Caco-2 (cell line): ENCODE measurements around the gene ZIC4. TPM values are rescaled to one million over a fixed set of nuclear protein-coding genes. Genes with fewer than 3 reads are reported as not detected.

Source experiments
- BruUV-seq: library from RNA; stranded (reverse); fragments of 400-500 nt; replicated peaks from 2 replicates; lab custom pipeline; 2021; lab: Mats Ljungman, UMichigan
- CTCF ChIA-PET: fragments of 300-600 bp; sonication (Branson Sonifier 250); formaldehyde crosslinking; loops from one replicate; lab custom pipeline; 2022; ENCODE audit warnings: antibody characterized with exemption; lab: Charles Lee
- POLR2A ChIA-PET: fragments of 300-600 bp; sonication (Branson Sonifier 250); formaldehyde crosslinking; loops from one replicate; lab custom pipeline; 2022; ENCODE audit warnings: antibody characterized with exemption; lab: Charles Lee
- DNase-seq, 2 experiments: peaks; one replicate each; pipeline versions ENCODE4 v3.0.0 to v3.0.0-alpha.2; 2020 to 2022
- H3K27me3 ChIP-seq: replicated peaks from 2 replicates; pipeline ENCODE4 v1.6.0; 2011; ENCODE audit warnings: low read length; ENCODE audit not compliant: control insufficient read depth, insufficient read depth
- H3K36me3 ChIP-seq: 2 replicates; pipeline ENCODE4 v1.5.1; 2011; ENCODE audit warnings: low read length; ENCODE audit not compliant: control insufficient read depth, insufficient read depth
- H3K4me1 ChIP-seq: fragments of 250-450 bp; sonication (Bioruptor Pico); 2 replicates; pipeline ENCODE4 v1.5.1; 2020; ENCODE audit warnings: mild to moderate bottlenecking
- H3K4me3 ChIP-seq: 2 replicates; pipeline ENCODE4 v1.5.1; 2011; ENCODE audit warnings: low read depth, mild to moderate bottlenecking, control low read depth, low read length
- H3K9me3 ChIP-seq: fragments of 250-450 bp; sonication (Bioruptor Pico); 2 replicates; pipeline ENCODE4 v1.5.1; 2020; ENCODE audit warnings: mild to moderate bottlenecking, moderate library complexity
- H3K27ac Mint-ChIP-seq: one replicate; pipeline ENCODE4 v1.8.0; 2022; ENCODE audit warnings: mixed read lengths; ENCODE audit not compliant: unreplicated experiment
- H3K27me3 Mint-ChIP-seq: one replicate; pipeline ENCODE4 v1.8.0; 2022; ENCODE audit warnings: mixed read lengths; ENCODE audit not compliant: insufficient read depth, unreplicated experiment
- H3K36me3 Mint-ChIP-seq: one replicate; pipeline ENCODE4 v1.8.0; 2022; ENCODE audit warnings: mild to moderate bottlenecking, mixed read lengths; ENCODE audit not compliant: insufficient read depth, unreplicated experiment
- H3K4me1 Mint-ChIP-seq: one replicate; pipeline ENCODE4 v1.8.0; 2022; ENCODE audit warnings: low read depth, mixed read lengths; ENCODE audit not compliant: unreplicated experiment
- H3K4me3 Mint-ChIP-seq: one replicate; pipeline ENCODE4 v1.8.0; 2022; ENCODE audit warnings: mild to moderate bottlenecking, moderate library complexity, mixed read lengths; ENCODE audit not compliant: unreplicated experiment
- H3K9me3 Mint-ChIP-seq: one replicate; pipeline ENCODE4 v1.8.0; 2022; ENCODE audit warnings: mixed read lengths; ENCODE audit not compliant: unreplicated experiment
- CTCF ChIP-seq, 2 experiments: fragments of 200-600 bp in 1 of 2; IDR thresholded peaks; 1 replicate in 1 of 2; 2 replicates in 1 of 2; pipeline versions ENCODE4 v1.5.1 to v1.8.0; 2011 to 2022; ENCODE audit warnings: antibody characterized with exemption in 1 of 2, control low read depth in 1 of 2, inconsistent platforms in 1 of 2, low read depth in 1 of 2, low read length in 1 of 2, mild to moderate bottlenecking in 1 of 2, moderate library complexity in 1 of 2; ENCODE audit not compliant: insufficient read depth in 1 of 2, severe bottlenecking in 1 of 2, unreplicated experiment in 1 of 2
- intact Hi-C: fragments of 100-400 bp; cut with micrococcal nuclease; formaldehyde crosslinking; loops from one replicate; pipeline ENCODE4 v1.10.0; 2022; ENCODE audit not compliant: unreplicated experiment
- total RNA-seq: library from RNA; stranded (reverse); gene quantifications from 2 replicates; pipeline ENCODE4 v1.2.3, GENCODE V29; 2022

ZIC4 gene
- total RNA-seq, 1 experiment from 2014 or later: not detected

- Histone ChIP-seq H3K27me3 (no peaks in the 10 kb centered on the region), H3K9me3 (no peaks in the 10 kb centered on the region), H3K36me3 (no peaks in the 10 kb centered on the region), H3K4me1 (no peaks in the 10 kb centered on the region), H3K4me3 (no peak overlapping the region)
- TF ChIP-seq CTCF (IDR thresholded peaks at IDR 0.05; ENCODE audit: insufficient read depth in 1 of 2, low read depth in 1 of 2, low read length in 1 of 2, severe bottlenecking in 1 of 2, unreplicated experiment in 1 of 2): no peak
- Mint-ChIP-seq H3K9me3 (no peaks in the 10 kb centered on the region), H3K36me3 (no peaks in the 10 kb centered on the region), H3K27me3 (no peaks in the 10 kb centered on the region), H3K27ac (no peak overlapping the region), H3K4me1 (no peaks in the 10 kb centered on the region), H3K4me3 (no peak overlapping the region)
- intact Hi-C loops: no loop called here
- DNase-seq: no peak
- ChIA-PET POLR2A (no interaction called here), CTCF (no interaction called here)
- BruUV-seq: no TSS peak
Observed at GRCh38 chr3:147424581-147425387, 18.4 kb upstream of the ZIC4 start.

DNA sequence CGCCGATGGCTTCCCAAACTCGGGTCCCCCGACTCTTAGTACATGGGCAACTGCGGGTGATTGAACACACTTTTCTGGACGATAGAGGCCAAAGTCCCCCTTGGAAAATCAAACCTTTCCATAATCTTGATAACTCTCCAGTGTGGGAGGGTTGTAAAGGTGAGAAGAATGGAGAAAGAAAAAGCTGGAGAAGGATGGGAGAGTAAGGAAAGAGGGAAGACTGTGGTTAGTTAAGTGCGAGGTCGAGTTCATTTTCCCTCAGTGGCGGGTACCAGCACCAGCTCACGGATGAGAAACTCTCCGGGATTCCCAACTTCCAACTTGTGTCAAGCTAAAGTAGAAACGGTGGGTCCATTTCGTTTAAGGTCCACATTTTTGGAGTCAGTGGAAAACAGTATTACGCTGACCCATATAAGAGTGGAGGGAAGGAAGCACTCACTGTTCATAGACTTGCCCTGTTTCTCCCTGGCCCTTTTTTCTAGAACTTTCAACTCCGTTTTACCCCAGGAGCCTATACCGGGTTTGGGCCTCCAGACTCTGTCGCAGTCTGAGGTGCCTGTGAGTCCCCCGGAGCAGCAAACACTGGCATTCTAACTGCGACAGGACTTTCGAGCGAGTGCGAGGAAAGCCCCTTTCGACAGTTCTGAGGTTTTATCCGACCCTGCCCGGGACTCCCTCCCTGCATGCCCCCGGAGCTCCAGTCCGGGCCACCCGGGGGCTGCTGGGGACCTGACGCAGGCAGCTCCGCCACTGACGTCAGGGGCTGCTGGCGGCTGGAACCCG, 17.6 kb upstream of the ZIC4 start:
- BruUV-seq: no TSS peak
- H3K36me3 Mint-ChIP-seq: no peaks in the 10 kb centered on the region
- no peaks in the 10 kb centered on the region for H3K9me3 ChIP-seq
- no peaks in the 10 kb centered on the region for H3K27me3 Mint-ChIP-seq
- ChIA-PET POLR2A (no interaction called here), CTCF (no interaction called here)
- DNase-seq: no peak
- no peak overlapping the region for H3K4me3 ChIP-seq
- no peak for TF ChIP-seq CTCF (IDR thresholded peaks at IDR 0.05; ENCODE audit: insufficient read depth in 1 of 2, low read depth in 1 of 2, low read length in 1 of 2, severe bottlenecking in 1 of 2, unreplicated experiment in 1 of 2)
- intact Hi-C loops: no loop called here
- no peaks in the 10 kb centered on the region for H3K9me3 Mint-ChIP-seq
- H3K27me3 ChIP-seq: no peaks in the 10 kb centered on the region
- no peaks in the 10 kb centered on the region for H3K4me1 Mint-ChIP-seq
- H3K36me3 ChIP-seq: no peaks in the 10 kb centered on the region
- H3K4me1 ChIP-seq: no peaks in the 10 kb centered on the region
- no peak overlapping the region for H3K4me3 Mint-ChIP-seq
- no peak overlapping the region for H3K27ac Mint-ChIP-seq

- no peak for DNase-seq
- Histone ChIP-seq H3K27me3 (no peaks in the 10 kb centered on the region), H3K9me3 (no peaks in the 10 kb centered on the region), H3K4me1 (no peaks in the 10 kb centered on the region), H3K4me3 (no peak overlapping the region), H3K36me3 (no peaks in the 10 kb centered on the region)
- Mint-ChIP-seq H3K36me3 (no peaks in the 10 kb centered on the region), H3K4me1 (no peaks in the 10 kb centered on the region), H3K4me3 (no peak overlapping the region), H3K27me3 (no peaks in the 10 kb centered on the region), H3K27ac (no peak overlapping the region), H3K9me3 (no peaks in the 10 kb centered on the region)
- CTCF ChIA-PET: no interaction called here
- intact Hi-C loops: no loop called here
- BruUV-seq: no TSS peak
- no peak for TF ChIP-seq CTCF (IDR thresholded peaks at IDR 0.05; ENCODE audit: insufficient read depth in 1 of 2, low read depth in 1 of 2, low read length in 1 of 2, severe bottlenecking in 1 of 2, unreplicated experiment in 1 of 2)
- POLR2A ChIA-PET: no interaction called here
Observed at GRCh38 chr3:147423537-147423797, 17.1 kb upstream of the ZIC4 start.
